A673 (cell line): Measurements from ENCODE around the gene KPNB1. TPM values are rescaled to one million over a fixed set of nuclear protein-coding genes. Genes with fewer than 3 reads are reported as not detected.

Experiments used
- BruUV-seq: library from RNA; stranded (reverse); fragments of 400-500 nt; replicated peaks from 2 replicates; lab custom pipeline; 2021; lab: Mats Ljungman, UMichigan
- CTCF ChIA-PET: fragments of 300-600 bp; sonication (Branson Sonifier 250); formaldehyde crosslinking; loops from one replicate; lab custom pipeline; 2022; ENCODE audit warnings: antibody characterized with exemption; lab: Charles Lee
- POLR2A ChIA-PET: fragments of 300-600 bp; sonication (Branson Sonifier 250); formaldehyde crosslinking; loops from one replicate; lab custom pipeline; 2022; ENCODE audit warnings: antibody characterized with exemption; ENCODE audit not compliant: low non-redundant PET; lab: Charles Lee
- DNase-seq: peaks from one replicate; pipeline ENCODE4 v3.0.0-alpha.2; 2015; ENCODE audit warnings: low spot score
- H3K27ac ChIP-seq: fragments of 200-600 bp; sonication (generic); 2 replicates; pipeline ENCODE4 v1.5.1; 2016; ENCODE audit warnings: mixed run types, low read depth, mild to moderate bottlenecking, mixed read lengths, antibody characterized with exemption, low read length; ENCODE audit not compliant: poor library complexity, severe bottlenecking
- H3K27me3 ChIP-seq: fragments of 200-600 bp; sonication (generic); replicated peaks from 2 replicates; pipeline ENCODE4 v1.6.1; 2017; ENCODE audit warnings: mixed run types, low read depth, mild to moderate bottlenecking, mixed read lengths, antibody characterized with exemption, low read length; ENCODE audit not compliant: insufficient read depth, poor library complexity
- H3K36me3 ChIP-seq: fragments of 200-600 bp; sonication (generic); 2 replicates; pipeline ENCODE4 v1.6.1; 2016; ENCODE audit warnings: mixed run types, mild to moderate bottlenecking, mixed read lengths, antibody characterized with exemption, low read length; ENCODE audit not compliant: insufficient read depth, poor library complexity, severe bottlenecking
- H3K4me1 ChIP-seq: fragments of 200-600 bp; sonication (generic); 2 replicates; pipeline ENCODE4 v1.6.1; 2017; ENCODE audit warnings: mixed run types, mild to moderate bottlenecking, mixed read lengths, antibody characterized with exemption, low read length; ENCODE audit not compliant: insufficient read depth, poor library complexity, severe bottlenecking
- H3K4me3 ChIP-seq: fragments of 200-600 bp; sonication (generic); 2 replicates; pipeline ENCODE4 v1.5.1; 2016; ENCODE audit warnings: low read depth, mixed run types, mild to moderate bottlenecking, mixed read lengths, low read length; ENCODE audit not compliant: poor library complexity, severe bottlenecking
- H3K9me3 ChIP-seq: fragments of 200-600 bp; sonication (generic); 2 replicates; pipeline ENCODE4 v1.6.1; 2016; ENCODE audit warnings: mixed run types, low read depth, mild to moderate bottlenecking, mixed read lengths, antibody characterized with exemption, low read length; ENCODE audit not compliant: poor library complexity, severe bottlenecking
- EZH2 ChIP-seq: fragments of 200-600 bp; sonication (generic); IDR thresholded peaks from 2 replicates; pipeline ENCODE4 v1.6.1; 2017; ENCODE audit warnings: borderline replicate concordance, low read depth, mild to moderate bottlenecking, mixed read lengths, antibody characterized with exemption, low read length; ENCODE audit not compliant: poor library complexity, severe bottlenecking
- intact Hi-C: fragments of 100-400 bp; cut with micrococcal nuclease; formaldehyde crosslinking; loops from one replicate; pipeline ENCODE4 v1.10.0; 2022; ENCODE audit not compliant: unreplicated experiment
- total RNA-seq: library from RNA; stranded (reverse); gene quantifications from 2 replicates; pipeline ENCODE4 v1.2.3, GENCODE V29; 2021
- TF ChIP-seq, protein P1 (sequence below): fragments of 300-800, 200-600 bp; sonication (generic); conservative IDR thresholded peaks from 2 replicates; pipeline ENCODE4 v1.5.1; 2017; ENCODE audit warnings: low read depth, mild to moderate bottlenecking, antibody characterized with exemption, low read length, moderate library complexity, mixed read lengths

Gene KPNB1
- total RNA-seq, 1 experiment from 2014 or later = 429 TPM

DNA sequence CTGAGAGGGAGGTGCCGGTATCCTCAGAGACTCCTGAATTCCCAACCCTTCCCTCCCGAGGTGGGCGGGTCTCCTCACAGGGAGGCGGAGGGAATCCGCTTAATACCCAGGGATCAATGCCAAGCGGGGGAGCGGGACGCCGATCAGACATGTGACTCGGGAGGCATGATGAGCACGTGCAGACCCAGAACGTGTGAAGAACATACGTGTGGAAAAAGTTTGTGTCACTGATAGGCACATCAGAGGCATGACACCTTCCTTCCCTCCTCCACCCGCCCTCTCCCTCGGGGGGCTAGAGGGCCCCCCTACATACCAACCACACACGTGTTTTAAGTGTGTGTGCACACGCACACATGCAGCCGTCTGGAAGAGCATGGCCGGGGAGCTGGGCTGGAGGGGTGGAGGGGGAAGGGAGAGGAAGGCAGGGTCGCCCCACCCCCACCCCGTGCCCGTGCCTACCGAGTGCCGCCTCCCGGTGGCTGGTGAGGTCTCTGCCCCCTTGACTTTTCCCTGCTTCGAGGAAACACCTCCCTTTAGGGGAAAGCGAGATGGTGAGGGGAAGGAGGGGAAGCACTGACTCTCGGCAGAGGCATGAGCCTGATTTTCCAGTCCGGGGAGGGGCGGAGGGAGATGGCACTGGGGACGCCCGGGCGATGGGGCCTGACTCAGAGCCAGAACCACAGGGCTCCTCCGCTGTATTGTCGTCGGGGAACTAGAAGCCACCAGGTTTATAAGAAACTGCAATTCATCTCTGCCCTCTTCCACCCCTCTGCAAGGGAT, 71.2 kb downstream of the KPNB1 start:
- no peak for TF ChIP-seq EZH2
- TF ChIP-seq, protein P1, sequence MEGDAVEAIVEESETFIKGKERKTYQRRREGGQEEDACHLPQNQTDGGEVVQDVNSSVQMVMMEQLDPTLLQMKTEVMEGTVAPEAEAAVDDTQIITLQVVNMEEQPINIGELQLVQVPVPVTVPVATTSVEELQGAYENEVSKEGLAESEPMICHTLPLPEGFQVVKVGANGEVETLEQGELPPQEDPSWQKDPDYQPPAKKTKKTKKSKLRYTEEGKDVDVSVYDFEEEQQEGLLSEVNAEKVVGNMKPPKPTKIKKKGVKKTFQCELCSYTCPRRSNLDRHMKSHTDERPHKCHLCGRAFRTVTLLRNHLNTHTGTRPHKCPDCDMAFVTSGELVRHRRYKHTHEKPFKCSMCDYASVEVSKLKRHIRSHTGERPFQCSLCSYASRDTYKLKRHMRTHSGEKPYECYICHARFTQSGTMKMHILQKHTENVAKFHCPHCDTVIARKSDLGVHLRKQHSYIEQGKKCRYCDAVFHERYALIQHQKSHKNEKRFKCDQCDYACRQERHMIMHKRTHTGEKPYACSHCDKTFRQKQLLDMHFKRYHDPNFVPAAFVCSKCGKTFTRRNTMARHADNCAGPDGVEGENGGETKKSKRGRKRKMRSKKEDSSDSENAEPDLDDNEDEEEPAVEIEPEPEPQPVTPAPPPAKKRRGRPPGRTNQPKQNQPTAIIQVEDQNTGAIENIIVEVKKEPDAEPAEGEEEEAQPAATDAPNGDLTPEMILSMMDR = no peak
- DNase-seq = peak; percentile 13
- POLR2A ChIA-PET = no interaction called here
- BruUV-seq = no TSS peak
- intact Hi-C loops = no loop called here
- Histone ChIP-seq H3K27ac (no peak overlapping the region), H3K9me3 (no peaks in the 10 kb centered on the region), H3K4me3 (no peak overlapping the region), H3K4me1 (no peaks in the 10 kb centered on the region), H3K27me3 (no peaks in the 10 kb centered on the region), H3K36me3 (no peaks in the 10 kb centered on the region)
- CTCF ChIA-PET = no interaction called here

DNA sequence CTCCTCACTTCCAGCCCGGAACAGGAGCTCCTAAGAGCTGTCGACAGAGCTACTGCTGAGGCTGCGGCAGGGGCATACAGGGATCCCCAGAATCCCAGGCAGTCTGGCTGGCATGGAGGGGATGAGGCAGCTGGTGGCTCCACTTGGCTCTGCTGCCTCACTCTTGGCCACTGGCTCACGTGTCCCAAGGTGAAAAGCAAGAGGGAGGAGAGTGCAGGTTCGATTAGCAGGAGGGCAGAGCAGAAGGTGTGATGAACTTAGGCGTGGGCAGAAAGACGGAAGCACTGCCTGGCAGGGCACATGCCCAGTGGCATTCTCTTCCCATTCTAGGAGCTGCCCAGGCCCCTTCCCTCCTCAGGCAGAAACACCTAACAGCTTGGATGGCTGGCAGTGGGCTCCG, 72.0 kb downstream of the KPNB1 start:
- H3K36me3 ChIP-seq = no peaks in the 10 kb centered on the region
- no peak overlapping the region for H3K4me3 ChIP-seq
- intact Hi-C loops = no loop called here
- TF ChIP-seq, protein P1 = no peak
- TF ChIP-seq EZH2 = no peak
- H3K9me3 ChIP-seq = no peaks in the 10 kb centered on the region
- H3K27me3 ChIP-seq = no peaks in the 10 kb centered on the region
- no TSS peak for BruUV-seq
- no peaks in the 10 kb centered on the region for H3K4me1 ChIP-seq
- no peak overlapping the region for H3K27ac ChIP-seq
- POLR2A ChIA-PET = no interaction called here
- no peak for DNase-seq
- CTCF ChIA-PET = no interaction called here

DNA sequence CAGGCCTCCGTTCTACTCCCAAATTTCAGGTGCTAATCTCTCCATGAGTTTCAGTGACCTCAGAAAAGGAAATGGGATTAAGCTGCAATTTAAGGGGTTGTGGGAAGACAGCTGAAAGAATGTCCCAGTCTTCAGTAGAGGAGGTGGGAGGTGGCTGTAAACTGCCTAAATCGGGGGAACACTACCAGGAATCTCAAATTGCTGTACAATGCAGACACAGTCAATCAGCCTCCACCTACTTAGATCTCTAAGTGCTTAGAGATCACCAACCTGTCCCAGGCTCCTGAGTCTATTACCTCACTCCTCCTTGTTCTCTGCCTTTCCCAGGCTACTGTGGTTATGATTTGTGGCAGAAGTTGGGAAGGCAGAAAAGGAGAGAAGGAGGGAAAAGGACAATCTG, 75.0 kb downstream of the KPNB1 start:
- intact Hi-C loops = no loop called here
- no peak for TF ChIP-seq EZH2
- TF ChIP-seq, protein P1 = no peak
- Histone ChIP-seq H3K4me3 (no peak overlapping the region), H3K27me3 (no peaks in the 10 kb centered on the region), H3K9me3 (no peaks in the 10 kb centered on the region), H3K36me3 (no peaks in the 10 kb centered on the region), H3K4me1 (no peaks in the 10 kb centered on the region), H3K27ac (no peak overlapping the region)
- DNase-seq = no peak
- ChIA-PET CTCF (no interaction called here), POLR2A (no interaction called here)
- no TSS peak for BruUV-seq
